ENCODE results near the gene MED13.
"Not testable (repeated sequence)": the region's sequence is repeated elsewhere in the genome, so short reads cannot be mapped to it uniquely, and the experiment has no call there.

The MED13 gene

GRCh38 chr17:61904094-61904710, 160.9 kb downstream of the MED13 start:
- no peak for DNase-seq

- no peak for DNase-seq
These were observed 161.8 kb downstream of the MED13 start for GRCh38 chr17:61903251-61903650.

GRCh38 chr17:61897548-61898180, 167.4 kb downstream of the MED13 start:
- no peak for DNase-seq

- DNase-seq = no peak
These were observed 169.7 kb downstream of the MED13 start for GRCh38 chr17:61895391-61895790.

DNA sequence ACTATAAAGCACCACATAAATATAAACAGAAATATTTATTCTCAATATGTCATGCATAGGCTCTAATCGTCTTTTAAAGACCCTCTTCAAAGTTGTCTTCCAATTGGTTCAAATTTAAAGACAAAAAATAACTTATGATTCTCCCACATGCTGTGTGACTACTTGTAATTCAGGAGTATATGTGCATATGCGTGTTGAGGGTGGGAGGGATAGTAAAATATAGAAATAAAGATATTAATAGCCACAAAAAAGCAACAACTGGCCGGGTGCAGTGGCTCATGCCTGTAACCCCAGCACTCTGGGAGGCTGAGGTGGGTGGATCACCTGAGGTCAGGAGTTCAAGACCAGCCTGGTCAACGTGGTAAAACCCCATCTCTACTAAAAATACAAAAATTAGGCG, 170.8 kb downstream of the MED13 start:
- not testable (repeated sequence) for DNase-seq
